GM21515 (cell line): ENCODE measurements around the gene ARF1.

Experiments used
- ATAC-seq: cut with Tn5 transposase; IDR thresholded peaks from one replicate; pipeline ENCODE4 v1.9.1; 2021; ENCODE audit not compliant: unreplicated experiment

Gene ARF1

GRCh38 chr1:228068359-228068758 is 14.1 kb upstream of the ARF1 start:
- no peak for ATAC-seq

GRCh38 chr1:228070173-228070572 is 12.3 kb upstream of the ARF1 start:
- ATAC-seq, result no peak

- no peak for ATAC-seq
Measured at GRCh38 chr1:228070851-228071250, 11.7 kb upstream of the ARF1 start.

GRCh38 chr1:228071839-228072657 is 10.5 kb upstream of the ARF1 start:
- ATAC-seq, result no peak

GRCh38 chr1:228072658-228073043 is 9.9 kb upstream of the ARF1 start:
- no peak for ATAC-seq

- ATAC-seq, result no peak
Measured at GRCh38 chr1:228073061-228073856, 9.2 kb upstream of the ARF1 start.

GRCh38 chr1:228073857-228074545 is 8.5 kb upstream of the ARF1 start:
- no peak for ATAC-seq

GRCh38 chr1:228074954-228075730 is 7.4 kb upstream of the ARF1 start:
- ATAC-seq, result no peak

GRCh38 chr1:228075801-228076271 is 6.7 kb upstream of the ARF1 start:
- no peak for ATAC-seq

GRCh38 chr1:228076796-228077430 is 5.6 kb upstream of the ARF1 start:
- ATAC-seq, result no peak

GRCh38 chr1:228077565-228078330 is 4.8 kb upstream of the ARF1 start:
- ATAC-seq, result no peak

- ATAC-seq, result no peak
Measured at GRCh38 chr1:228079013-228079412, 3.5 kb upstream of the ARF1 start.

GRCh38 chr1:228079601-228080263 is 2.8 kb upstream of the ARF1 start:
- no peak for ATAC-seq

GRCh38 chr1:228081144-228081543 is 1.4 kb upstream of the ARF1 start:
- no peak for ATAC-seq

GRCh38 chr1:228081578-228082213 is 812 bp upstream of the ARF1 start:
- peak; percentile 11 for ATAC-seq

- peak; percentile 12 for ATAC-seq
Measured at GRCh38 chr1:228082918-228083870, 686 bp downstream of the ARF1 start.

GRCh38 chr1:228083871-228084278 is 1.4 kb downstream of the ARF1 start:
- ATAC-seq, result no peak
